ENCODE data around the gene NACC2.

NACC2 gene

DNA sequence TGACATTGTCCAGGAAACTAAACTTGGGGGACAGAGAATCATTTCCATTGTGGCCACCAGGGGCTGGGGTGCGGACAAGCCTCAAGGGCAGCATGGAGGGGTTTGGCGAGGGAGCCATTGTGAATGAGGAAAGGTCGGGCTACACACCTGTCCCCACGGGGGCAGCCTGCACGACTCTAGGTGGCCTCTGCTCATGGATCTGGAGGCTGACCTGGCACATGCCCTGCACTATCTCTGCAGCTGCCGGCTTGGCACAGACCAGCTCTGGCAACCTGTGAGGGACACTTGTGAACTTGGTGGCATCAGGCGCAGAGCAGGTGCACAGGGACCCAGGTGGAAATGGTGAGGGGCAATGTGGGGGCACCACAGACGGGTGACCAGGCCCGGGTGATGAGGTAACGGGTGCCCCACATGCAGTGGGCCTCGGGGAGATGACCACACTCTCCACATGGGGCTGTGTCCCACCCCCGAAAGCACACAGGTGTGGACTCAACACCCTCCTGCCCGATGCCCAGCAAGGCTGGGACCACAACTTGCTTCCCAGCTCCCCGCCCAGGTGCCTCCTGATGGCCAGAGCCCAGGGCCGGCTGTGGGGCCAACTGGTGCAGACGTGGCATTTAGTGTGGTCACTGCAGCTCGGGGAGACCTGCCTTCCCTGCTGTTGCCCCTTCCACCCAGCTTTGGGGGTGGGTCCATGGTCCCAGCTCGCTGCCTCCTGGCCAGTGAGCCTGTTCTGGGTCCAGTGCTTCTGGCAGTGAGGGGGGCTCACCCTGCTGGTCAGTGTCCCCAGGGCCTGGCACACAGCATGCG is 73.0 kb downstream of the NACC2 start:
- no peak for DNase-seq (ENCODE audit: low spot score)

DNA sequence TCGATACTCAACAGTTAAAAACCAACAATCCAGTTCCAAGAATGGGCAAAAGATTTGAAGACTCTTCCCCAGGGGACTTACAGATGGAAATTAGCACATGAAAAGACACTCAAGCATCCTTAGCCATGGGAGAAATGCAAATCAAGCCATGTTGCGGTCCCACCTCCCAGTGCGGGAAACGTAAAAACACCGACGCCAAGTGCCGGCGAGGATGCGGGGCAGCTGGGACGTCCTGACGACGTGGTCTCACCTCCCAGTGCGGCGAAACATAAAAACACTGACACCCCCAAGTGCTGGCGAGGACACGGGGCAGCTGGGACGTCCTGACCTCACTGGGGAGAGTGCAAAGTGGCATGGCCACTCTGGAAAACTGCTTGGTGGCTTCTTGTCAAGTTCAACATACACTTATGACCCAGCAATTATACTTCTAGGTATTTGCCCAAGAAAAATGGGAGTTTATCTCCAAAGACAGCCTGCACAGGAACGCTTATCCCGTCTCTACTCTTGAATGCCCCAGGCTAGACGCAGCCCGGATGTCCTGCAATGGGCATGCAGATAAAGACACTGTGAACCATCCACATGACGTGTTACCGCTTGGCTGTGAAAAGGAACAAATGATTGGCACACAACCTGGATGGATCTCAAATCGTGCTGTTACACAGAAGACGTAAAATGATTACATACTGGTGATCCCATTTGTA is 73.8 kb downstream of the NACC2 start:
- no peak for DNase-seq (ENCODE audit: low spot score)

DNA sequence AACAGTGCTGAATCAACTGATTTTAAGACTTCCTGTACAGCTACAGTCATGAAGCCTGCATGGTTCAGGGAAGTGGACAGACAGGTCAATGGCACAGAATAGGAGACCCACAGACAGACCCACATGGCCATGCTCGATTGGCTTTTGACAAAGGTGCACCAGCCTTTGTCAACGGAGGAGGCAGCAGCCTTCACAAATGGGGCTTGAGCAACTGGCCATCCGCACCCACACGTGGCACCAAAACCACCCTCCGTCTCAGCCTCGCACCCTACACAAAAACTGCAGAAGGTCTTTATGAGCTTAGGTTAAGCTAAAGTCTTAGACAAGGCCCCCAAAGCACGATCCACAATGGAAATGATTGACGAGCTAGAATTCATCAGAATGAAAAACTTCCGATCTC is 74.4 kb downstream of the NACC2 start:
- DNase-seq (ENCODE audit: low spot score), result no peak

DNA sequence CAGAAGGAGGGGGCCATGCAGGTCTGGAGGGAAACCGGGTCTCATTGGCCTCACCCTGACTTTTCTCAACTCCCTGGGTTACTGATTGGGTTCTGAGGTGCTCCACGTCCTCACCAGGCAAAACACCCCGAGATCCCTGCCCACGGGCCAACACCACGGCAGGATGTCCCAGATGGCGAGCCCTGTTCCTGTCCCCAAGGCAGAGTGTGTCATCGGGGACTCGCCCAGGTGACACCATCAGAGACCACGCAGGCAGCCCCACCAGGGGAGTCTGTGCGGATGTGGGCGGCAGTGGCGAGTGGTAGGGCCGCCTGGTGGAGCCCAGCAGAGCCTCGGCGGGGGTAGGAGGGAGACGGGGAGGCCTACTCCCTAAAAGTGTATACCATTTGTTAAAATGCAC is 74.9 kb downstream of the NACC2 start:
- no peak for DNase-seq (ENCODE audit: low spot score)

DNA sequence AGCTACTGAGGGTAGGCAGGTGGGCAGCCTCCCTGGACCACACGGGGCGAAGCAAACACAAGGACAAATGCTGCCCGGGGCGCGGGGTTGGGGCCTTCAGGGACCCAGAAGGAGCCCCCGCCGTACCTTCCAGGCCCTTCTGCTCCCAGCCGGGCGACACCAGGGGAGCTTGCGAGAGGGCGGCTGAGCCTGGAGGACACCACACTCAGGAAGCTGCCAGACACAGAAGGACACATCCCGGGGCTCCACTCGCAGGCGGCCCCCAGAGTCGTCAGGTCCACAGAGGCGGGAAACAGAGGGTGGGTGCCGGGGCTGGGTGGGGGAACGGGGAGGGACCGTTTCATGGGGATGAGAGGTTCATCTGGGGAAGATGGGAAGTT is 75.4 kb downstream of the NACC2 start:
- DNase-seq (ENCODE audit: low spot score), result no peak

DNA sequence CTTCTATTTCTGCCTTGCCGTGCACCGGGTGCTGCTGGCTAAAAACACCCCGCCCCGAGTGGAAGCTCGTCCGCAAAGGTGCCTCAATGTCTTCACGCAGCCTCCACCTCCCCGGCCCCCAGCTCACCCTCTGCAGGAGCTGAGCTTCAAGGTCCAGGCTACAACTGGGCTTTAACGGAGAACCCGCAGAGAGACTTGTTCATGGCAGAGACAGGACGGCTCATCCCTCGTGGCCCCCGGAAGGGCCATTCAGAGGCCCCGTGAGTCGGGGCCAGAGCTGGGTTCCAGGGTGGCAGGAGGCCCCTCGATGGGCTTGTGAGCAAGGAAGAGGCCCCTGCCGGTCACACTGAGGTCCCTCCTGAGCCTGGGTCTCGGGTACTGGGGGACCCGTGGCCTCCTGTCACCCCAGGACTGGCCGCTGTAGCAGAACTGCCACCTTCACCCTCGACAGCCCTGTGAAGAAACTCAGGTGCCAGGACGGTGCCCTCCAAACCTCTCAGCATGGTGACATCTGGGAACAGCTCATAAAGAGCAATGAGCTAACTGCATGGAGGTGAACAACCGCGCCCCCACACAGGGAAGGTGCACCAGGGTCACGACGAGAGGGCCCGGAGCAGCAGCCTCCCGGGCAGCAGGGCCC is 75.9 kb downstream of the NACC2 start:
- DNase-seq (ENCODE audit: low spot score), result no peak

DNA sequence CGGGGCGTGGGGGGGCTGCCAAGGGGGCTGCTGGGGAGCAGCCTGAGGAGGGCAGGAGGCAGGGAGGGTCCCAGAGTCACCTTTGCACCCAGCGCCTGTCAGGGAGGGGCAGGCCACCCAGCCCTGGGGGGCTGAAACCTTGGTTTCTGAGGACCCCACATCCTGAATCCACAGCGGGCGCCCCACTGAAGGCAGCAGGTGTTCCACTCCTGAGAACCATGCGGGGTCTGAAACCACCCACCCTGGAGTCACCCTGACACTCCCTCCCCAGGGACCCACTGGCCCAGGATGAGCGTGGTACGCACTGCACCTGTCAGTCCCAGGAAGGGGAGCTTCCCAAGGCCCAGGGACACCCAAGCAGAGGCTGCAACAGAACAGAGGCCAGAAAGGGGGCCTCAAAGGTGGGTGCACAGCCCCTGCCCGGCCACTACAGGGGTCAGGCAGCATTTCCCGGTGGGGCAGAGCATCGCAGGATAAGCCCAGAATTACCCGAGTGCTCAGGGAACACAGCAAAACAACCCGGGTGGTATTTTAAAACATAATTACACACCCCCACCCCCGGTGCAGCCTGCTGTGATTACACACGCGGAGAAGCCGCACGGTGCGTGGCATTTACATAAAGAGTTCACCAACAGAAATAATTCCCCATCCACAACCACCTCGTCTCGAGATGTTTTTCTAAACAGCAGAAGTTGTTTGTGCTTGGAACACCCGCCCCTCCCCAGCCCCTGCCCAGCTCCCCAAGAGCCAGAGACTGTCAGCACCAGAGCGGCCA is 76.6 kb downstream of the NACC2 start:
- DNase-seq (ENCODE audit: low spot score), result no peak

DNA sequence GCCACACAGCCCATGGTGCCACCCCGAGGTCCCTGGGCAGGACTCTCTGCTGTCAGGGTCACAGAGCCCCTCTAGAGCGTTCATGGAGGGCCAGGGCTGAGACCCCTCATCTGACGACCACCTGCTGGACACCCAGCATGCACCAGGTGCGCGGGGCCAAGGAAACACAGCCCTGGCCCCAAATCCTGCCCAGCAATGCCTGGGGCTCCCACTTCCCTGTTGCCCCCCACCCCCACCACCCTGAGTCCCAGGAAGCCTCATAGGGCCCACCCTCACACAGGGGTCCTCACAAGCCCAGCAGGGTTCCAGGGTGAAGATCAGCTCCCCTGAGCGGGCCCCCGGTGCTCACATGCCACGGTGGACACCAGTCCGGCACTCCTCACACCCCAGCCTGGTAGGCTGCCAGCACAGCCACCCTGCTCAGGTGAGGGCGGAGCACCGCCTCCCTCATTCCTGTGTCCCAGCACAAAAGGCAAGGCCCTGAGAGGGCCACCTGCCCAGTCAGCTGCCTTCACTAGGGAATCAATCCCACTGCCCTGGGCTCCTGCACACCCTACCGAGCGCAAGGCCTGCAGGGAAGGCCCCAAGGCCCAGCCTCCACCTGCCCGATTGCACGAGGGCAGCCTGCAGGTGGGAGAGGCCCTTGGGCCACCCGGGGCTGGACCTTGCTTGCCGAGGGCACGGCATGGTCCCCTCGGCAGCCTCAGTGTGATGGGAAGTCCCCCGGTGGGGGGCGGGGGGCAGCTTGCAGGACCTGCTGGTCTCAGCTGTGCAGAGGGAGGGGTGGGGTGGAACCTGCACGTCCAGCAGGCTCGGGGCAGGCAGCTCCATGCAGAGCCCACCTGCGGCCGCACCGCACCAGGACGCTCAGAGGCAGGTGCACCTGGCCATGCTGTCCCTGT is 77.5 kb downstream of the NACC2 start:
- DNase-seq (ENCODE audit: low spot score), result no peak

DNA sequence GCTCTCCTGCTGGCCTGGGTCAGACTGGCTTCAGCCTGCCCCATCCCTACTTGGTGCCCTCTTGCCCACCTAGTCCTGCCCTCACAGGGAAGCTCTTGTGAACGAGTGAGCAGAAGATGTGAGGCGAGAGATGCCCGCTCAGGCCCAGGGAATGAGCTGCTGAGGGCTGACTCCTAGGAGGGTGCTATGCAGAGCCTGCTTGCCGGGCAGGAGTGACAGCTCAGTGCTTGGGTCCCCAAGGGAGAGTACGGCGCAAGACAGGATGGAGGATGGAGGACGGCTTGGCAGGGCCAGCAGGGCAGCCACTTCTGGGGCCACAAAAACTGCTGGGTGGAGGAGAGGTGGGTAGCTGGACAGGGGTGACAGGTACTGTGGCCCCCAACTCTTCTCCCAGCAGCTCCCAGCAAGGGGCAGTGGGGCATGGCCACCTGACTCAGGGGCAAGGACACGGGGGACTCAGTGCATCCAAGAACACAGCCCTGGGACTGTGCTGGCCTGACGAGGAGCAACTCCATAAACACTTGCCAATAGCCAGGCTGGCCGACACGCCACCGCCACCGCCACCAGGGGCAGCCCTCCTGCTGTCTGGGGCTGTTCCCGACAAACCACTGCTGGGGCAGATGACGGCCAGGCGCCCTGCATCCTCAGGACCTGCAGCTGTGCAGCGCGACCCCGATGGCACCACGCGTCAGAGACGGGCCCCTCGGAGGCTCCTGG is 78.4 kb downstream of the NACC2 start:
- DNase-seq (ENCODE audit: low spot score), result no peak

DNA sequence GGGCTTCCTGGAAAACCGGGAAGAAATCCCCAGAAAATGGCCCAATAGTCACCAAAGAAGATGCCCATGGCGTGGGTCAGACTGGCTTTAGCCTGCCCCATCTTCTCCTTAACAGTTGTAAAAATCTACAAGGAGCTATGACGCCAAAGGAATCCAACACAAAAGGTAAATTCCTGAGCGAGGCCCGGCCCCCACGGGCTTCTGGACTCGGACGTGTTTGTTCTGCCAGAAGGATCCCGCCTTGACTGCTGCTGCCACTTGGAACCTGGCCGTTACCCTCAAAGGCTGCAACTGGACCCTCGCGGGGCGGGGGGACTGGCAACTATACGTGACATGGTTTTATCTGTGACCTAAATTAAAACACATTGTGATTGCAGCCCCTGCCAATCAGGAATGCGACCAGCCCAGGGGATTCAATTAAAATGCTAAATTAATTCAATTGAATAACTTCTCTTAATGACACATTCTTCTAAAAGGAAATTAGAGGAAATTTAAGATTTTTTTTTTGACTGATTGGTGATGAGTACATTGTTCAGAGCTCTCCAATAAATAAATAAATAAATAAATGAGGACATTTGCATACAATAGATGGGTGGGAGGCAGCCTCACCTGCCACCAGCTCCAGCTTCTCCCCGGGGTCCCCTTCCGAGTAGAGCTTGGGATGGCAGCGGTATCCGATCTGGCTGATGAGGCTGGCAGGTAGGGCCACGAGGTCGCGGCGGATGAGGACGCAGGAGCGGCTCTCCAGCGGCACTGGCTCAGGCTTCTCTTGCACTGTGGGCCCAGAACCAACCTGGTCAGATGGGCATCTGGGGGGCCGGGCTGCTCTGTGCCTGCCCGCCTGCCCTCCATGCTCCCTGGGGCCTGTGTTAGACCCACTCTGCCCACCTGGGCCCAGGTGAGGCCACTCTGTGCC is 79.2 kb downstream of the NACC2 start:
- no peak for DNase-seq (ENCODE audit: low spot score)

DNA sequence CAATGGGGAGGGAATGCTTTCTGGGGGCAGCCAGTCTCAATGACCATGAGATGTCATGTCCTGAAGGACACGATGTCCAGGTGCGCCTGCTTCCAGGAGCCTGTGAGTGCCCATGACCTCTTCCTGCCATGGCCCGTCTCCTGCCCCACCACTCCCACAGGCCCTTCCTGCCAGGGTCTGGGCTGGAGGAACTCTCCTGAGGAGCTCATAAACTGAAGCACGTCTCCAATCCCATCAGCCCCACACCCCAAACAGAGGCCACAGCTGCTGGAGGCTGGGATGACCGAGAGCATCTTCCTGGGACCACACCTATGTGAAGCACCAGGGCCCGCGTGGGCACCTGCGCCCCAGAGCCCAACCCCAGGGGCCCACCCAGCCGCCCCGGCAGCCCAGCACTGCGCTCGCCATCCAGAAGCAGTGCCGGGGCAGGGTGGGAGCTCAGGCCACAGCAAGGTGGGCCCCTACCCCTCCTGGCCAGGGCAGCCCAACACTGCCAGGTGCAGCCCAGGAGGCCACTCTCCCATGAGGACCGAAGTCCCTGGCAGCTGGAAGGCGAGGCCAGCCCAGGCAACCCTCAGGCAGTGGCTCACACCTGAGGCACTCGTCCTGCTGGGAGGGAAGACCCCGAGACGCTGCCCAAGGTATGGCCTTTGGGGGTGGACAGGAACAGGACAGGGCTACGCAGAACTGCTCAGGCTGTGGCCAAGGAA is 80.0 kb downstream of the NACC2 start:
- no peak for DNase-seq (ENCODE audit: low spot score)

DNA sequence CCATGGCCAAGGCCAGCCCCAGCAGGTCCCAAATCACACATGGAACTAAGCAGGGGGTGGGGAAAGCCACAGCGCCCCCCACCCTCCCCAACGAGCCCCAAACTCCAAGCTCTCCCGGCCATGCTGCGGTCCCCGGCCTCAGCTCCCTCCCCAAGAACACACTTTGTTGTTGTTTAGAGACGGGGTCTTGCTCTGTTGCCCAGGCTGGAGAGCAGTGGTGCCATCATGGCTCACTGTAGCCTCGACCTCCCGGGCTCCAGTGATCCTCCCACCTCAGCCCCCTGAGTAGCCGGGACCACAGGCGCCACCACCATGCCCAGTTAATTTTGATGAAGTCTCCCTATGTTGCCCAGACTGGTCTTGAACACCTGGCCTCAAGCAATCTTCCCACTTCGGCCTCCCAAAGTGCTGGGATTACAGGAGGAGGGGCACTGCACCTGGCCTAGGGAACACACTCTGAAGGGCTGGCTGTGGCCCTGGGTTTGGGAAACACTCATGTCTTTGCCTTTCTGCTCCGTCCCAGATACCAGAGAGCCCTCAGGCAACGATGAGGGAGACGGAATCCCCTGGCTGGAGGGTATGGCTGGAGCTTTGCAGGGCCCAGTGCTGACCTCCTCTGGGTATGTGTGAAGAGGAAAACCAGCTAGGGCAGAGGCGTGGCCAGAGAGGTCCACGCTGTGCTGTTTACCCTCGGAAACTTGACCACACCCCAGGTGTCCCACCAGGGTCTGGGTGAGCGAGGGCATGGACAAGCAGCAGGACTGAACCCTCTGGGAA is 80.8 kb downstream of the NACC2 start:
- no peak for DNase-seq (ENCODE audit: low spot score)

DNA sequence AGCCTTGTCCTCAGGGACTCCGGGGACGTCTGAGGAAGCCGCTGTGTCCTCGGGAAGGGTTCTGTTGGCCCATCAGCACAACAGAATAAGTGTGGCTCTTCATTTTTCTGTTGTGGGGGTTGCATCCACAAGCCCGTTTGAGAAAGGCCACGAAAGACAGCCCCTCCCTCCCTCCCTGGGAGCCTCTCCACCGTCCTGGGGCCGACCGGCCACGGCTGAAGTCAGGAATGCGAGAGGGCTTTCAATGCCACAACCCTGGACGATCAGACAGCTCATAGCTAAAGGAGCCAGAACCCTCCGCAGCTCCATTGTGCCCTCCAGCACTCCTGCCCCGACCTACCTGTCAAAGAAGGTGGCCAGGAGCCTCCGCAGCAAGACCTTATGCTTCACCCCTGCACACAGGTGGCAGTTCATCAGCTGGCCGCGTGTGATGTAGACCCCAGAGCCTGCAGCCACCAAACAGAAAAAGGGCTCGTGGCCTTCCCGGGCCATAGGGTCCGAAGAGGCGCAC is 81.5 kb downstream of the NACC2 start:
- DNase-seq (ENCODE audit: low spot score), result peak; percentile 37

DNA sequence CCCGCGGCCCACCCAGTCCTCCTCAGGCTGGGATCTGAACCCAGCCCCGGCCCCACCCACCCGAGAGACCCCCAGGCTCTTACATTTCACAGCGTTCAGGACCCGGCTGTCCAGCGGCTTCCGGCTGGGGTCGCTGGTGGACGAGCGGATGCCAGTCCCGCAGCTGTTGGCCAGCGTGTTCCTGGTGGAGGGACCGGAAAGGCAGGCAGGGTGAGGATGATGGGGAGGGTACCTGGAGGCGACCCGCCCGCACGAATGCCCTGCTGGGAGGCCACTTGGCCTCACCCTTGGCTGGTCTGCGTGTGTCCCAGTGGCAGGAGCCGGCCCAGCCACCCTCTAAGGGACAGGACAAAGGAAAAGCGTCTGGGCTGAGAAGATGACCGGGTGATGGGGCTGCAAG is 82.0 kb downstream of the NACC2 start:
- DNase-seq (ENCODE audit: low spot score), result peak; percentile 32

DNA sequence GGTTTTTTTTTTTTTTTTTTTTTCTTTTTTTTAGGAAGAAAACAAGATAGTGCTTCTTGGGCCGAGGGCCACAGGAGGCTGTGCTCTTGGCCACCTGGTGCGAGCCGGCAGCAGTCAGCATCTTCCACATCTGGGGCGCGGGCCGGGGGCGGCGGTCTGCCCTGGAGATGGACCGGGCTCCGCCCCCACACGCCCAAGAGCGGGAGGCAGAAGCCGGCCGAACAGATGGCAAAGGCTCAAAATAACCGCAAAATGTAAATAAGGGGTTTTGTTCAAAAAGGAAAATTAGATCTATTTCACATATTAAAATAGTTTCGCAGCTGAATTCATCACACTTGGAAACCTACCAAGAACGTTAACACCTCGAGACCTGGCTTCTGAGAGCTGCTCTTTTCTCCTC is 82.4 kb downstream of the NACC2 start:
- DNase-seq (ENCODE audit: low spot score), result peak; percentile 93

DNA sequence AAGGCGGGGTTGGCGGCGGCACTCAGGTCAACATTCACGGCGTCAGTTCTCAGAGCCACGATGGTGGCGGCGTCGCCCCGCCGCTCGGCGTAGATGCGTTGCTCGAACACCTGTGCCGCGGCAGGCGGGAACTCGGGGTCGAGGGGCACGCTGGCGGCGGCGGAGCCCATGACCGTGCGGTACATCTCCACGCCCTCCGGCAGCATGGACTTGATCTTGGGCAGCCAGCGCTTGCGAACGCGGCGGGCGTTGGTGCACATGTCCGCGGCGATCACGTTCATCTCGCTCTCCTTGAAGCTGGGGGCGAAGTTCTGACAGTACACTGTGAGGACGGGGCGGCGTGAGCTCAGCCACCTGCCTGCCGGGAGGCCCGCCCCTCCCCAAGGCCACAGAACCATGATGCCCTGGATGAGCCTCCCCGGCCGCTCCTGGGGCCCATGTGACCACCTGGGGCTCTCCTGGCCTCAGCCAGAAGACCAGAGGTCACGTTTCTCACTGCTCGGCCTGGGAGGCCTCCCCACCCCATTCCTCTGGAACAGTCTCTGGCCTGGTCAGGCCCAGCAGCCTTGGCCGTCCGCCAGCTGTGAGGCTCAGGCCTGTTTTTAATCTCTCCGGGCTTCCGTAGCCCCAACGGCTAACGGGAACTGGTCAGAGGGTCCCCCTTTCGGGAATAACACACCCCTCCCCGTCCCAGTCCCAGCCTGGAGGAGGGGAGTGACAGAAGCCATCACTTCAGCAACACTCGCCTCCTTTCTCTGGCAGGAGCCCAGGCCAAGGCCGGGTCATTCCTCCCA is 83.2 kb downstream of the NACC2 start:
- DNase-seq (ENCODE audit: low spot score), result peak; percentile 44

DNA sequence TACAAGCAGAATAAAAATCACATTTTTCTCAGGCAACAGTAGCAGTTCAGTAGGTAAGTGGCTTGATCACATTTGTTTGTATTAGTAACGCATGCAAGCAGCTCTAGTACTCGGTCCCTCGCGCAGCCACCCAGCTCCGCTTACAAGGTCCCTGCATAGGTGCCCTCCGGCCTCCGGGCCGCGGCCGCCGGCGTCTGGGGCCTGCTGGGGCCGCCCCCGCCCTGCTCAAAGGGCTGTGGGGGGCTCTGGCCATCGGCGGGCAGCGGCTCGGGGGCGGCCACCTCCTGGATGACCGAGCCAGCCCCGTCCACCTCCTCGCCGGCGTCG is 83.8 kb downstream of the NACC2 start:
- DNase-seq (ENCODE audit: low spot score), result no peak

Data from NAMALWA (cell line).